ENCODE data around the gene RTP5.

Gene RTP5

DNA sequence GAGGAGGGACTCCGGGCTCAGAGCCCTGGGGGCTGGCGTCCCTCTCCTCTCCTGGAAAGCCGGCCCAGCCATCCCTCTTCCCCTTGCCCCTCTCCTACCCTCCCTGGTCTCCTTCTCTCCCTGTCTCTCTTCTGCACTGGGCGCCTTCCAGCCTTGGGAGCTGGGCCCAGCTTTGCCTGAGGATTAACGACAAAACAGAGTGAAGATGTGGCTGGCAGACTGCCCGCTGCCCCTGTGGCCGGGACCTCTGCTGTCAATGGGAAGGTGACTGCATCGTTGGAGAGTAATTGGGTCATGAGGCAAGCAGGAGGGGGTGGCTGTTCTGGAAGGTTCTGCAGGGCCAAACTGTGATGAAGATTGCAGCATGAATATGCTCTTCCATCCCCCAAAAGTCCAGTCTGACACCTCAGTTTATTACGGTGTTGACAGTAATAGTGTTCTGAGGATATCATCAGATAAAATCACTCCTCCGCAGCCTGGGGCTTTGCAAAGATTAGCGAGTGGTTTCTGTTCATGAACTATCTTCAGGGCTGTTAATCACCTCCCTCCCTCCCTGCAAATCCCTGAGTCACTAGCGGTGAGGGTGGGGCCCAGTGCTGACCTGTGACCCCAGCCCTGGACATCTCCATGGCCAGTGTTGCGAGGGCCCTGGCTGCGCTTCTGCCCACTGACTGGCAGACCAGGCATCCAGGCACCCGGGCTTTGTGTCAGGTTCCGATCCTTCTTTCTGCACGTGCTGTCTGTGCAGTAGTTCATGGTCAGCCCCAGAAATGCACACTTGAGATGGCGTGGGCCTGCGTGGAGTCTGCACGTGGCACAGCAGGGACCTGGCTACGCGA is 23.0 kb downstream of the RTP5 start:
- DNase-seq (ENCODE audit: low read depth), result no peak
- H3K4me3 ChIP-seq (ENCODE audit: low read depth, low read length), result no peak overlapping the region
- TF ChIP-seq POLR2A (IDR thresholded peaks at IDR 0.05; ENCODE audit: extremely low read depth, insufficient read length), result no peak
- TF ChIP-seq MYC (IDR thresholded peaks at IDR 0.05; ENCODE audit: low read depth, low read length), result no peak
- TF ChIP-seq, protein P1, sequence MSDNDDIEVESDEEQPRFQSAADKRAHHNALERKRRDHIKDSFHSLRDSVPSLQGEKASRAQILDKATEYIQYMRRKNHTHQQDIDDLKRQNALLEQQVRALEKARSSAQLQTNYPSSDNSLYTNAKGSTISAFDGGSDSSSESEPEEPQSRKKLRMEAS (IDR thresholded peaks at IDR 0.05; ENCODE audit: low read depth, low read length), result no peak
- TF ChIP-seq, protein P2, sequence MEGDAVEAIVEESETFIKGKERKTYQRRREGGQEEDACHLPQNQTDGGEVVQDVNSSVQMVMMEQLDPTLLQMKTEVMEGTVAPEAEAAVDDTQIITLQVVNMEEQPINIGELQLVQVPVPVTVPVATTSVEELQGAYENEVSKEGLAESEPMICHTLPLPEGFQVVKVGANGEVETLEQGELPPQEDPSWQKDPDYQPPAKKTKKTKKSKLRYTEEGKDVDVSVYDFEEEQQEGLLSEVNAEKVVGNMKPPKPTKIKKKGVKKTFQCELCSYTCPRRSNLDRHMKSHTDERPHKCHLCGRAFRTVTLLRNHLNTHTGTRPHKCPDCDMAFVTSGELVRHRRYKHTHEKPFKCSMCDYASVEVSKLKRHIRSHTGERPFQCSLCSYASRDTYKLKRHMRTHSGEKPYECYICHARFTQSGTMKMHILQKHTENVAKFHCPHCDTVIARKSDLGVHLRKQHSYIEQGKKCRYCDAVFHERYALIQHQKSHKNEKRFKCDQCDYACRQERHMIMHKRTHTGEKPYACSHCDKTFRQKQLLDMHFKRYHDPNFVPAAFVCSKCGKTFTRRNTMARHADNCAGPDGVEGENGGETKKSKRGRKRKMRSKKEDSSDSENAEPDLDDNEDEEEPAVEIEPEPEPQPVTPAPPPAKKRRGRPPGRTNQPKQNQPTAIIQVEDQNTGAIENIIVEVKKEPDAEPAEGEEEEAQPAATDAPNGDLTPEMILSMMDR (IDR thresholded peaks at IDR 0.05; ENCODE audit: low read depth, low read length), result no peak

DNA sequence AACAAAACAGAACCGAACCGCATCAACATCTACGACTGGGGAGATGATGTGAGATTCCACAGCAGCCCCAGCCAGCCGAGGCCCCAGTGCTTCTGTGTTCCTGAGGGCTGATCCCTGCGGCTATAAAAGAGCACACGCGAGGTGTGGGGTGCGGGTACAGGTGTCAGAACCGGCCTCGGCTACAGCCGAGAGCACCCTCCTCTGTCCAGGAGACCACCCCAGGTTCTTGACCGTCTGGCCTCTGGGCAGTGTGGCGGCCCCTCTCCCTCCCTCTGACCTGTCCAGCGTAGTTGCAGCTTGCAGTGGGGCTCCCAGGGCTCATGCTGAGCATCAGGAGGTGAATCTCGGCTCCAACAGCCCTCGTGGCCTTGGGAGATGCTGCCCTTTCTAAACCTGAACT is 23.7 kb downstream of the RTP5 start:
- TF ChIP-seq, protein P2 (IDR thresholded peaks at IDR 0.05; ENCODE audit: low read depth, low read length), result no peak
- TF ChIP-seq, protein P1 (IDR thresholded peaks at IDR 0.05; ENCODE audit: low read depth, low read length), result no peak
- no peak overlapping the region for H3K4me3 ChIP-seq (ENCODE audit: low read depth, low read length)

DNA sequence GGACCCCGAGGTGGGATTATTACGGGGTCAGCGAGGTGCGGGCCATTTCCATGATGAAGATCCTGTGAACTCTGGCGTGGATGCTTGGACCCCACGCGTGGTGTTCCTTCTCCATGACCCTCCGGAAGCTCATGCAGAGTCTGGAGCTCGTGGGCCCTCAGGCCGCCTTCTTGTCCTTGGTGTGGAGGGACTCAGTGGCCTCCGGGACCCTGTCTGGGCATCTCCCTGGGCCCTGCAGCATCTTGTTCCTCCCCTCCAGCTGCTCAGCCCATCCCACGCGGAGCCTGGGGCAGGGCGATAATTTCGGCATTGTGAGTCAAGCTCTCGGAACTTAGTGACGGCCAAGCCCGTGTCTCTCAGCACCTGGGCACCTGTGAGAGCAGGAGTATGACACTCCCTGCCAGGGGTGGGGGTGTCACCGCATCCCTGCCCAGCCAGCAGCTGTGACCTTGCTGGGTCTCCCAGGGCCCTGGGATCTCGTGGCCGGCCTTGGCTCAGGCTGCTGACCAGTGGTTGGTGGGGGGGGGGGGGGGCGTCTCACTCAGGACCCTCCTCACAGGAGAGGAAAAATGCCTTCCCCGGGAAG is 24.6 kb downstream of the RTP5 start:
- DNase-seq (ENCODE audit: low read depth), result no peak
- no peak overlapping the region for H3K4me3 ChIP-seq (ENCODE audit: low read depth, low read length)
- TF ChIP-seq, protein P2 (IDR thresholded peaks at IDR 0.05; ENCODE audit: low read depth, low read length), result no peak
- TF ChIP-seq, protein P1 (IDR thresholded peaks at IDR 0.05; ENCODE audit: low read depth, low read length), result no peak
- TF ChIP-seq MYC (IDR thresholded peaks at IDR 0.05; ENCODE audit: low read depth, low read length) (no peak), POLR2A (IDR thresholded peaks at IDR 0.05; ENCODE audit: extremely low read depth, insufficient read length) (no peak)

More for the DNA sequence above, 23.7 kb downstream of the RTP5 start:
- no peak for DNase-seq (ENCODE audit: low read depth)

DNA sequence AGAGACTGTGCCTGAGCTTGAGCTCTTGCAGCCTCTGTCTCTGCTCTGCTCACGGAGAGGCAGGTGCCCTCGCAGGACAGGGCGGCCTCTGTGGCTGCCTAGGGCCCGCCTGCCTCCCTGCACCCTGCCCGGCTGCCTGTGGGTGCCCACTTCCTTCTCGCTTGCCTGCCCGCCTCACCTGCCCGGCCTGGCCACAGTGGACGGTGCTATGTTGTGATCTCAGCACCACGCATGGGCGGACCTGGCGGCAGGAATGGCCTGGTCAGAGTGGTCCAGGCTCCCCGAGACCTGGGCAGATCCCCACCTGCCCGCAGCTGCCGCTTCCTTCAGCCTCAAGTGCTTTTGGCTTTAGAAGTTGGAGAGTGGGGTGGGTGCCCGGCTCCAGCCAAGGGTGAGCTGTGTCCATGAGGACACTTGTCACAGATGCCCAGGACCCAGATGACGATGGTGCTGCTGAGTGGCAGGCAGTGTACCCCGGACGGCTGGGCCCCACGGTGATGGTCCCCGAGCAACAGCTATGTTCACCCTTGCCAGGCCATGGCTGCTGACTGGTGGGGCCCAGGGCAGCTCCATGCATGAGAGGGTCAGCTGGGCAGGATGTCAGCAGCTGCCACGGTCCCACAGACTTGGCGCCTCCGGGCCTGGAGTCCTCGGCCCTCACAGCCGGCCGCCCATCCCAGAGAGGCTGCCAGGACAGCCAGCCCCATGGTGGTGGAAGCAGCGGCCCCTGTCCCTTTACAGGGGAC is 25.3 kb downstream of the RTP5 start:
- no peak for DNase-seq (ENCODE audit: low read depth)
- no peak for TF ChIP-seq MYC (IDR thresholded peaks at IDR 0.05; ENCODE audit: low read depth, low read length)
- TF ChIP-seq, protein P2 (IDR thresholded peaks at IDR 0.05; ENCODE audit: low read depth, low read length), result no peak
- TF ChIP-seq, protein P1 (IDR thresholded peaks at IDR 0.05; ENCODE audit: low read depth, low read length), result no peak
- no peak for TF ChIP-seq POLR2A (IDR thresholded peaks at IDR 0.05; ENCODE audit: extremely low read depth, insufficient read length)
- H3K4me3 ChIP-seq (ENCODE audit: low read depth, low read length), result no peak overlapping the region

DNA sequence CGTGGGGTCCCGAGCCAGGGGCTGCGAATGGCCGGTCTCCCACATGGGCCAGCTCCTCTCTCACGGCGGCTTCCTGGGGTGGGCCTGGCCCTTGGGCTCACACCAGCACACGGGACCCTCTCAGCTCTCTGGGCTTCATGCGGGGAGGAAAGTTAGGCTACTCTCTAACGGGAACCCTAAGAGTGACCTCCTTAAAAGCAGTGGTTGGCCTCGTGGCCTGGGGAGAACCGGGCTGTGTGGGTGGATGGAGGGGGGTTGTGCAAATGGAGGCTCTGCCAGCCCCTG is 25.8 kb downstream of the RTP5 start:
- no peak for DNase-seq (ENCODE audit: low read depth)
- TF ChIP-seq, protein P1 (IDR thresholded peaks at IDR 0.05; ENCODE audit: low read depth, low read length), result no peak

More for the DNA sequence above, 25.8 kb downstream of the RTP5 start:
- no peak overlapping the region for H3K4me3 ChIP-seq (ENCODE audit: low read depth, low read length)

Data from NB4 (cell line).